Panc1 (cell line): ENCODE measurements around the gene PSAP.

Experiments
- POLR2AphosphoS5 ChIP-seq: IDR thresholded peaks from 2 replicates; pipeline ENCODE4 v1.6.1; 2012; ENCODE audit warnings: mild to moderate bottlenecking, low read depth, low read length, moderate library complexity
- SIN3A ChIP-seq: IDR thresholded peaks from 2 replicates; pipeline ENCODE4 v1.6.1; 2012; ENCODE audit warnings: low read depth, mild to moderate bottlenecking, low read length, moderate library complexity, borderline replicate concordance; ENCODE audit not compliant: insufficient read depth
- TF ChIP-seq, protein P1 (sequence below): fragments of 450-650 bp; IDR thresholded peaks from 2 replicates; pipeline ENCODE4 v1.5.1; 2017; ENCODE audit warnings: mild to moderate bottlenecking
- TF ChIP-seq, protein P2 (sequence below), 2 experiments: IDR thresholded peaks; 2 replicates each; pipeline ENCODE4 v1.6.1; 2011 to 2012; ENCODE audit warnings: low read depth in 2 of 2, control low read depth in 1 of 2, low read length in 1 of 2, mild to moderate bottlenecking in 1 of 2, moderate library complexity in 1 of 2; ENCODE audit not compliant: insufficient read depth in 1 of 2

DNA sequence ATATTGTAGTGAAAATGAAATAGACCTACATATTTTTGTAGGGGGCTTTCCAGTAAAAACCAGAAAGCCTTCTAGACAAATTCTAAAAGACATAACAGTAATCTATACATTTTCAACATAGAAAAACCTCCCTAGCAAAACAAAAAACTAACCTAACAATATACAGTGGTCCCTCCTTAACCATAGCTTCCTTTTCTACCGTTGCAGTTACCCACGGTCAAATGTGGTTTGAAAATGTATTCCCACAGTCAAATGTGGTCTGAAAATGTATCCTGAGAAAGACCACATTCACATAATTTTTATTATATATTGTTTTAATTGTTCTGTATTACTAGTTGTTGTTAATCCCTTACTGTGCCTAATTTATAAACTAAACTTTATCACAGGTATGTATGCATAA lies 6.4 kb downstream of the PSAP start:
- TF ChIP-seq, protein P1, sequence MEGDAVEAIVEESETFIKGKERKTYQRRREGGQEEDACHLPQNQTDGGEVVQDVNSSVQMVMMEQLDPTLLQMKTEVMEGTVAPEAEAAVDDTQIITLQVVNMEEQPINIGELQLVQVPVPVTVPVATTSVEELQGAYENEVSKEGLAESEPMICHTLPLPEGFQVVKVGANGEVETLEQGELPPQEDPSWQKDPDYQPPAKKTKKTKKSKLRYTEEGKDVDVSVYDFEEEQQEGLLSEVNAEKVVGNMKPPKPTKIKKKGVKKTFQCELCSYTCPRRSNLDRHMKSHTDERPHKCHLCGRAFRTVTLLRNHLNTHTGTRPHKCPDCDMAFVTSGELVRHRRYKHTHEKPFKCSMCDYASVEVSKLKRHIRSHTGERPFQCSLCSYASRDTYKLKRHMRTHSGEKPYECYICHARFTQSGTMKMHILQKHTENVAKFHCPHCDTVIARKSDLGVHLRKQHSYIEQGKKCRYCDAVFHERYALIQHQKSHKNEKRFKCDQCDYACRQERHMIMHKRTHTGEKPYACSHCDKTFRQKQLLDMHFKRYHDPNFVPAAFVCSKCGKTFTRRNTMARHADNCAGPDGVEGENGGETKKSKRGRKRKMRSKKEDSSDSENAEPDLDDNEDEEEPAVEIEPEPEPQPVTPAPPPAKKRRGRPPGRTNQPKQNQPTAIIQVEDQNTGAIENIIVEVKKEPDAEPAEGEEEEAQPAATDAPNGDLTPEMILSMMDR: no peak
- TF ChIP-seq, protein P2, sequence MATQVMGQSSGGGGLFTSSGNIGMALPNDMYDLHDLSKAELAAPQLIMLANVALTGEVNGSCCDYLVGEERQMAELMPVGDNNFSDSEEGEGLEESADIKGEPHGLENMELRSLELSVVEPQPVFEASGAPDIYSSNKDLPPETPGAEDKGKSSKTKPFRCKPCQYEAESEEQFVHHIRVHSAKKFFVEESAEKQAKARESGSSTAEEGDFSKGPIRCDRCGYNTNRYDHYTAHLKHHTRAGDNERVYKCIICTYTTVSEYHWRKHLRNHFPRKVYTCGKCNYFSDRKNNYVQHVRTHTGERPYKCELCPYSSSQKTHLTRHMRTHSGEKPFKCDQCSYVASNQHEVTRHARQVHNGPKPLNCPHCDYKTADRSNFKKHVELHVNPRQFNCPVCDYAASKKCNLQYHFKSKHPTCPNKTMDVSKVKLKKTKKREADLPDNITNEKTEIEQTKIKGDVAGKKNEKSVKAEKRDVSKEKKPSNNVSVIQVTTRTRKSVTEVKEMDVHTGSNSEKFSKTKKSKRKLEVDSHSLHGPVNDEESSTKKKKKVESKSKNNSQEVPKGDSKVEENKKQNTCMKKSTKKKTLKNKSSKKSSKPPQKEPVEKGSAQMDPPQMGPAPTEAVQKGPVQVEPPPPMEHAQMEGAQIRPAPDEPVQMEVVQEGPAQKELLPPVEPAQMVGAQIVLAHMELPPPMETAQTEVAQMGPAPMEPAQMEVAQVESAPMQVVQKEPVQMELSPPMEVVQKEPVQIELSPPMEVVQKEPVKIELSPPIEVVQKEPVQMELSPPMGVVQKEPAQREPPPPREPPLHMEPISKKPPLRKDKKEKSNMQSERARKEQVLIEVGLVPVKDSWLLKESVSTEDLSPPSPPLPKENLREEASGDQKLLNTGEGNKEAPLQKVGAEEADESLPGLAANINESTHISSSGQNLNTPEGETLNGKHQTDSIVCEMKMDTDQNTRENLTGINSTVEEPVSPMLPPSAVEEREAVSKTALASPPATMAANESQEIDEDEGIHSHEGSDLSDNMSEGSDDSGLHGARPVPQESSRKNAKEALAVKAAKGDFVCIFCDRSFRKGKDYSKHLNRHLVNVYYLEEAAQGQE (IDR thresholded peaks at IDR 0.05; ENCODE audit: insufficient read depth in 1 of 2, low read depth in 2 of 2, low read length in 1 of 2): no peak
- TF ChIP-seq SIN3A (no peak), POLR2AphosphoS5 (no peak)
